Spleen (tissue), 11 donors: ENCODE results near the gene PACRG. TPM values are rescaled to one million over a fixed set of nuclear protein-coding genes. Genes with fewer than 3 reads are reported as not detected.

ENCODE experiments used
- DNase-seq: peaks from one replicate; pipeline ENCODE4 v3.0.0-alpha.2; 2020
- H3K27ac ChIP-seq, 8 donors: fragments of 200-600 bp; sonication (generic) in 7 of 8; 1 replicate in 4 of 8; 2 replicates in 4 of 8; pipeline versions ENCODE4 v1.5.0 to v1.8.0; 2016 to 2021; ENCODE audit warnings: inconsistent platforms in 4 of 8, mild to moderate bottlenecking in 4 of 8, moderate library complexity in 1 of 8
- H3K27me3 ChIP-seq, 7 donors: fragments of 200-600 bp; sonication (generic) in 6 of 7; replicated peaks in 1 of 7; 1 replicate in 4 of 7; 2 replicates in 3 of 7; pipeline versions ENCODE4 v1.5.0 to v1.8.0; 2016 to 2021; ENCODE audit warnings: inconsistent platforms in 3 of 7, mild to moderate bottlenecking in 1 of 7
- H3K36me3 ChIP-seq, 6 donors: fragments of 200-600 bp; sonication (generic) in 5 of 6; 1 replicate in 4 of 6; 2 replicates in 2 of 6; pipeline versions ENCODE4 v1.5.0 to v1.8.0; 2016 to 2021; ENCODE audit warnings: inconsistent platforms in 2 of 6
- H3K4me1 ChIP-seq, 6 donors: fragments of 200-600 bp; sonication (generic) in 5 of 6; 1 replicate in 3 of 6; 2 replicates in 3 of 6; pipeline versions ENCODE4 v1.5.0 to v1.8.0; 2016 to 2021; ENCODE audit warnings: inconsistent platforms in 3 of 6
- H3K4me3 ChIP-seq, 8 donors: fragments of 200-600 bp; sonication (generic) in 7 of 8; 1 replicate in 4 of 8; 2 replicates in 4 of 8; pipeline versions ENCODE4 v1.5.0 to v1.8.0; 2016 to 2021; ENCODE audit warnings: inconsistent platforms in 4 of 8, mild to moderate bottlenecking in 4 of 8, moderate library complexity in 2 of 8
- H3K9me3 ChIP-seq, 8 donors: fragments of 200-600 bp; sonication (generic) in 7 of 8; 1 replicate in 4 of 8; 2 replicates in 4 of 8; pipeline versions ENCODE4 v1.5.0 to v1.8.0; 2016 to 2021; ENCODE audit warnings: inconsistent platforms in 4 of 8
- POLR2A ChIP-seq, 3 donors: fragments of 450-650 bp; IDR thresholded peaks; one replicate each; pipeline ENCODE4 v1.5.1; 2017; ENCODE audit warnings: antibody characterized with exemption in 3 of 3, mild to moderate bottlenecking in 1 of 3
- POLR2AphosphoS5 ChIP-seq, 3 donors: sonication (generic); formaldehyde crosslinking; IDR thresholded peaks; one replicate each; pipeline ENCODE4 v1.5.1; 2017; ENCODE audit warnings: antibody characterized with exemption in 3 of 3
- WGBS, 5 donors: extraction: QIAGEN DNeasy Blood & Tissue Kit in 3 of 5; methylation state at CpG; one replicate each; pipeline versions ENCODE4 v1.1.5 to v1.1.7; 2013 to 2018; 5-methylcytosine and 5-hydroxymethylcytosine counted together
- intact Hi-C: fragments of 100-400 bp; cut with DNase I; formaldehyde crosslinking; loops from one replicate; pipeline ENCODE4 v1.15.0; 2023; ENCODE audit warnings: low total_unique reads
- polyA plus RNA-seq, 3 donors: library from polyadenylated mRNA; stranded (reverse); fragments of 200-250 nt; gene quantifications; one replicate each; pipeline ENCODE4 v1.2.1, GENCODE V29; 2013
- total RNA-seq, 7 donors: library from RNA; depleted of rRNA in 3 of 7; stranded (reverse); fragments of >200 nt in 3 of 7; fragmentation: NEBNext Ultra II Directional in 4 of 7; extraction: Animal tissue kit (Norgen Biotek cat#: 25700) in 4 of 7; gene quantifications; one replicate each; pipeline versions ENCODE4 v1.1.0 to v1.2.1, GENCODE V29; 2016 to 2021
- TF ChIP-seq, protein P1 (sequence below), 11 experiments: fragments of 200-600 bp in 7 of 11; fragments of 450-650 bp in 4 of 11; sonication (generic) in 4 of 11; IDR thresholded peaks in 8 of 11; conservative IDR thresholded peaks in 3 of 11; 1 replicate in 7 of 11; 2 replicates in 4 of 11; pipeline versions ENCODE4 v1.4.0 to v1.8.0; 2016 to 2021; ENCODE audit warnings: antibody characterized with exemption in 11 of 11, inconsistent platforms in 4 of 11, mild to moderate bottlenecking in 1 of 11
- donor health status: healthy with polysubstance abuse.
- donor health status: DM: no; HTN: no; CAD: no; lungs with moderate emphysema.
- donor health status: DM: no; HTN: no; CAD: no.
- donor health status: Bipolar disorder and iron deficiency.
- donor health status: healthy.
- donor health status: DM: no; HTN: no; CAD: no.
- donor health status: DM: yes; HTN: yes; CAD: no.

The PACRG gene
- total and polyA plus RNA-seq, 10 donors, result 0.32 to 2.0 (median 1.0) TPM; not detected in 5

DNA sequence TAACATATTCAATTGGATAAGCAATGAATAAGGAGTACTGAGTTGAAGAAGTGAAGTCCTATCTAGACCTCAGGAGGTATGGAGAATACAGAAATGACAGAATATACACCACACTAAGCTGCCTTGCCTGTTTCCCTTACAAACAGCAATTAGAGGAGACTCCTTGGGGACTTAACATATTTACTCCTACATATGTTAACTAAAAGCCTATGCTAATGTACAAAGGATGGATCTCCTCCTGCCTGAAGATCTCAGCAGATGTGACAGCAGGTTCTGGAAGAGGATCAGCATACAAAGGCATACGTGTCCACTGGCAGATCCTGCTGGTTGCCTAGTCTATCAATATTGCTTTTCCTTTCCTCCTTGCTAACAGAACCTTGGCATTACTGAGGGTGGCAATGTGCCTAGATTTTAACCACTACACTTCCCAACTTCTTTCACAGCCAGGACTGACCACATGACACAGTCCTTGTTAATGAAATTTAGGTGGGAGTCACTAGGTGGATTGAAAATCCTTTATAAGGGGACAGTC, 29.8 kb upstream of the PACRG start:
- intact Hi-C loops, result no loop called here
- Histone ChIP-seq H3K9me3 (no peaks in the 10 kb centered on the region), H3K27ac (no peak overlapping the region), H3K4me3 (no peak overlapping the region), H3K27me3 (no peaks in the 10 kb centered on the region), H3K4me1 (no peaks in the 10 kb centered on the region), H3K36me3 (no peaks in the 10 kb centered on the region)
- DNase-seq, result no peak
- WGBS, 5 donors, result 80 to 92% (median 84%) methylated on average over 1 of the region's 1 CpG
- TF ChIP-seq POLR2A (IDR thresholded peaks at IDR 0.05) (no peak), POLR2AphosphoS5 (IDR thresholded peaks at IDR 0.05) (no peak)
- TF ChIP-seq, protein P1, sequence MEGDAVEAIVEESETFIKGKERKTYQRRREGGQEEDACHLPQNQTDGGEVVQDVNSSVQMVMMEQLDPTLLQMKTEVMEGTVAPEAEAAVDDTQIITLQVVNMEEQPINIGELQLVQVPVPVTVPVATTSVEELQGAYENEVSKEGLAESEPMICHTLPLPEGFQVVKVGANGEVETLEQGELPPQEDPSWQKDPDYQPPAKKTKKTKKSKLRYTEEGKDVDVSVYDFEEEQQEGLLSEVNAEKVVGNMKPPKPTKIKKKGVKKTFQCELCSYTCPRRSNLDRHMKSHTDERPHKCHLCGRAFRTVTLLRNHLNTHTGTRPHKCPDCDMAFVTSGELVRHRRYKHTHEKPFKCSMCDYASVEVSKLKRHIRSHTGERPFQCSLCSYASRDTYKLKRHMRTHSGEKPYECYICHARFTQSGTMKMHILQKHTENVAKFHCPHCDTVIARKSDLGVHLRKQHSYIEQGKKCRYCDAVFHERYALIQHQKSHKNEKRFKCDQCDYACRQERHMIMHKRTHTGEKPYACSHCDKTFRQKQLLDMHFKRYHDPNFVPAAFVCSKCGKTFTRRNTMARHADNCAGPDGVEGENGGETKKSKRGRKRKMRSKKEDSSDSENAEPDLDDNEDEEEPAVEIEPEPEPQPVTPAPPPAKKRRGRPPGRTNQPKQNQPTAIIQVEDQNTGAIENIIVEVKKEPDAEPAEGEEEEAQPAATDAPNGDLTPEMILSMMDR (IDR thresholded peaks at IDR 0.05 in 8 of 11, conservative IDR thresholded peaks at IDR 0.05 in 3 of 11), result no peak

DNA sequence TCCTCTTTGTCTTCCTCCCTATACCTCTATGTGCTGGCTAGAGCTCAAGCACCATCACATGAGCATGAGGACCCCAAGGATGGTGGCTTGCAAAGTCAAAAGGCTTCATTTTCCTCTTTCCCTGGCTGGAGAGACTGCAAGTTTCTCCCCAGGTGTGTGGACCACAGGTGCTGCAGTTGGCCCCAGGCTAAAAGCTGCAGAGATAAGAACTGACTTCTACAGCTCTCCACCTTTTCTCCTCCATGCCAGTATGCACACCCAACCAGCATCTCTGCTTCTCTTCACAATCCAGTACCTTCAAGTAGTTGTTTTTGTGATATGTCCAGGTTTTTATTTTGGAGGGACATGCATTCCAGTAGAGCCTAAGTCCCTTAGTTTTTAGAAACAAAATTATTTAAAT, 29.3 kb upstream of the PACRG start:
- TF ChIP-seq POLR2A (IDR thresholded peaks at IDR 0.05) (no peak), POLR2AphosphoS5 (IDR thresholded peaks at IDR 0.05) (no peak)
- TF ChIP-seq, protein P1 (IDR thresholded peaks at IDR 0.05 in 8 of 11, conservative IDR thresholded peaks at IDR 0.05 in 3 of 11), result no peak
- no peaks in the 10 kb centered on the region for H3K27me3 ChIP-seq
- intact Hi-C loops, result no loop called here
- no peaks in the 10 kb centered on the region for H3K36me3 ChIP-seq
- no peaks in the 10 kb centered on the region for H3K9me3 ChIP-seq
- no peaks in the 10 kb centered on the region for H3K4me1 ChIP-seq
- H3K4me3 ChIP-seq, result no peak overlapping the region
- H3K27ac ChIP-seq, result no peak overlapping the region
- DNase-seq, result no peak

DNA sequence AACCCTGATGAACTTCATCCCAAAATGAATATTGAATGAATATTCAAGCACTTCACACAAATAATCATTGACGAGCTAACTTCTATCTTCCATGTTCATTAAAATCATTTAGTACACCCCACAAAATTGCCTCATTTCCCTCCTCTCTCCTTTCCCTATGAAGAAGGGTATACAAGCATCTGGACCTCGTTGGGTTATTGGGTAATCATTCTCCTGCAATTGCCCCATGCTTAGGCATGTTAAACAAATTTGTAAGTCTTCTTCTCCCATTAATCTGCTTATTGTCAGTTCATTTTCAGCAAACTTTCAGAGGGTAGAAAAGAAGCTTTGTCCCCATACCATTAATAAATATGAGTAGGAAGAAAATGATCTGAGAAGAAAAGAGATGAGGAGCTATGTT, 27.8 kb upstream of the PACRG start:
- Histone ChIP-seq H3K27me3 (no peaks in the 10 kb centered on the region), H3K27ac (no peak overlapping the region), H3K36me3 (no peaks in the 10 kb centered on the region), H3K4me3 (no peak overlapping the region), H3K4me1 (no peaks in the 10 kb centered on the region), H3K9me3 (no peaks in the 10 kb centered on the region)
- TF ChIP-seq, protein P1 (IDR thresholded peaks at IDR 0.05 in 8 of 11, conservative IDR thresholded peaks at IDR 0.05 in 3 of 11), result no peak
- no peak for TF ChIP-seq POLR2A (IDR thresholded peaks at IDR 0.05)
- TF ChIP-seq POLR2AphosphoS5 (IDR thresholded peaks at IDR 0.05), result no peak
- intact Hi-C loops, result no loop called here
- 41 to 75% (median 58%) methylated on average over 2 of the region's 2 CpGs for WGBS, 5 donors
- DNase-seq, result no peak

DNA sequence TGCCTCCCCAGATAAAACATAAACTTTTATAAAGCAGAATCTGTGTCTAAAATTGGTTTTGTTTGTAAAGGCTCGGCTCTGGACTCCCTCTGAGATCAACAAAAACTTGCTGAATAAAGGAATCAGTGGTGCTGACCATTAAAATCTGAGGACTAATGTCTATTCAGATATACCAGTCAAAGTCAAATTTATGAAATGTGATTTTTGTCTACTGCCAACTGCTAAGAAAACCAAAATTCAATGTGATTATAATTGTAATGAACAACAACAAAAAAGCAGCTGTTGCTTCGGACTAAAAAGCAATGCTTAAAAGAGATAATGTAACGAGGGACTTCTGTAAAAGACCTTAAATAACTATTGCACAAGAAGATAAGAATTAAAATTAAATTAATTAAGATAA, 26.8 kb upstream of the PACRG start:
- Histone ChIP-seq H3K9me3 (no peaks in the 10 kb centered on the region), H3K27me3 (no peaks in the 10 kb centered on the region), H3K36me3 (no peaks in the 10 kb centered on the region), H3K4me1 (peaks cover 0 to 7% (median 3%) of the 10 kb centered on the region in 6 donors), H3K27ac (no peak overlapping the region), H3K4me3 (no peak overlapping the region)
- TF ChIP-seq POLR2AphosphoS5 (IDR thresholded peaks at IDR 0.05) (no peak), POLR2A (IDR thresholded peaks at IDR 0.05) (no peak)
- TF ChIP-seq, protein P1 (IDR thresholded peaks at IDR 0.05 in 8 of 11, conservative IDR thresholded peaks at IDR 0.05 in 3 of 11), result no peak
- WGBS, 5 donors, result 79 to 86% (median 84%) methylated on average over 3 of the region's 3 CpGs
- no peak for DNase-seq
- intact Hi-C loops, result no loop called here
